Measurements from ENCODE around the gene AGAP2. TPM values are rescaled to one million over a fixed set of nuclear protein-coding genes. Genes with fewer than 3 reads are reported as not detected.
A peak's percentile ranks its signal among the peaks of the same experiment; 100 is the strongest.
"Not testable (repeated sequence)": the region's sequence is repeated elsewhere in the genome, so short reads cannot be mapped to it uniquely, and the experiment has no call there.

Gene AGAP2
- total and polyA plus RNA-seq, 2 donors (not counting 1 experiment from before 2014, with no cell fraction given): 22.2 to 27.0 TPM

DNA sequence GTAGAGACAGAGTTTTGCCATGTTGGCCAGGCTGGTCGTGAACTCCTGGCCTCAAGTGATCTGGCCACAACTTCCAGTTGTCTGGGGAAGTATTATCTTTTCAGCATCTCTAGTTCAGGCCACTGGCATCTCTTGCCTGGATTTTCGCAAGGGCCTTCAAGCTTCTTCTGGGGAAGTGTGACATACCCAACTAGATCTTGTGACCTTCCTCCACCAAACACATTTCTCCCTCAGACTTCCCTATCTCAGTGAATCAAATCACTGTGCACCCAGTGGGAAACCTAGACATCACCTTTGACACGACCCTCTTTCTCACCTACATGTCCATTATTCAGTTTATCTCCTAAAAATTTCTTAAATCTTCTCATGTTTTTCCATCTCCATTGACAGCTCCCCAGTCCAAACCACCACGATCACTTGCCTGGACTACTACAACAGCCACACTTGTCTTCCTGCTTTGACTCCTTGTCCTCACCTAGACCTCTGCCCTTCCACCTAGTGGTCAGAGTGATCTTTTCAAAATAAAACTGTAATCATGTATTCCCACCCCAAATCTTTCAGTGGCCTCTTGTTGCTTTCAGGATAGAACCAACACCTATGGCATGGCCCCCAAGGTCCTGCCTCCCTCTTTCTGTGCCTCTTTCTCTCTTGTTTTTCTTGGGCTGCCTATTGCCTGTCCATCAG, 37.2 kb upstream of the AGAP2 start:
- intact Hi-C loops (cut with micrococcal nuclease): no loop called here
- no peaks in the 10 kb centered on the region for H3K27me3 ChIP-seq (replicated peaks in 1 of 4; ENCODE audit: control extremely low read depth in 1 of 4, control insufficient read depth in 3 of 4, insufficient read depth in 4 of 4, low read length in 3 of 4)
- H3K9me3 Mint-ChIP-seq (ENCODE audit: insufficient read depth): no peaks in the 10 kb centered on the region
- no peak overlapping the region for H3K4me2 ChIP-seq (replicated peaks; ENCODE audit: low read depth, low read length, poor library complexity, severe bottlenecking)
- TF ChIP-seq, protein P1, sequence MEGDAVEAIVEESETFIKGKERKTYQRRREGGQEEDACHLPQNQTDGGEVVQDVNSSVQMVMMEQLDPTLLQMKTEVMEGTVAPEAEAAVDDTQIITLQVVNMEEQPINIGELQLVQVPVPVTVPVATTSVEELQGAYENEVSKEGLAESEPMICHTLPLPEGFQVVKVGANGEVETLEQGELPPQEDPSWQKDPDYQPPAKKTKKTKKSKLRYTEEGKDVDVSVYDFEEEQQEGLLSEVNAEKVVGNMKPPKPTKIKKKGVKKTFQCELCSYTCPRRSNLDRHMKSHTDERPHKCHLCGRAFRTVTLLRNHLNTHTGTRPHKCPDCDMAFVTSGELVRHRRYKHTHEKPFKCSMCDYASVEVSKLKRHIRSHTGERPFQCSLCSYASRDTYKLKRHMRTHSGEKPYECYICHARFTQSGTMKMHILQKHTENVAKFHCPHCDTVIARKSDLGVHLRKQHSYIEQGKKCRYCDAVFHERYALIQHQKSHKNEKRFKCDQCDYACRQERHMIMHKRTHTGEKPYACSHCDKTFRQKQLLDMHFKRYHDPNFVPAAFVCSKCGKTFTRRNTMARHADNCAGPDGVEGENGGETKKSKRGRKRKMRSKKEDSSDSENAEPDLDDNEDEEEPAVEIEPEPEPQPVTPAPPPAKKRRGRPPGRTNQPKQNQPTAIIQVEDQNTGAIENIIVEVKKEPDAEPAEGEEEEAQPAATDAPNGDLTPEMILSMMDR (IDR thresholded peaks at IDR 0.05): no peak
- H3K4me3 Mint-ChIP-seq: no peak overlapping the region
- ChIA-PET POLR2A (no interaction called here), CTCF (interaction anchor here (1.1 to 3.1 kb wide), 2 partner anchors 10 to 19 kb away, joined by 4 to 11 read pairs; no protein-coding TSS in a partner anchor)
- H3K4me1 ChIP-seq (ENCODE audit: control insufficient read depth in 2 of 2, insufficient read depth in 2 of 2, low read length in 2 of 2): peaks cover 10 to 20% of the 10 kb centered on the region in 2 donors
- H2AFZ ChIP-seq (ENCODE audit: insufficient read depth, low read depth, low read length, poor library complexity, severe bottlenecking): no peak overlapping the region
- ATAC-seq (ENCODE audit: low read depth): no peak
- H3K9me3 ChIP-seq (ENCODE audit: control extremely low read depth in 1 of 3, control insufficient read depth in 2 of 3, insufficient read depth in 1 of 3, low read length in 2 of 3): no peaks in the 10 kb centered on the region
- H3K4me1 Mint-ChIP-seq: peaks cover 12% of the 10 kb centered on the region
- no peaks in the 10 kb centered on the region for H3K79me2 ChIP-seq (ENCODE audit: control insufficient read depth, insufficient read depth, low read length)
- no peaks in the 10 kb centered on the region for H3K27me3 Mint-ChIP-seq
- H3K9ac ChIP-seq (ENCODE audit: low read length): no peak overlapping the region
- H4K20me1 ChIP-seq (ENCODE audit: control insufficient read depth, insufficient read depth, low read length, poor library complexity, severe bottlenecking): no peaks in the 10 kb centered on the region
- WGBS (ENCODE audit: insufficient coverage): 100% methylated on average over 4 of the region's 4 CpGs
- no peak overlapping the region for H3K27ac Mint-ChIP-seq
- H3K27ac ChIP-seq (ENCODE audit: low read length in 2 of 2): no peak overlapping the region
- no peaks in the 10 kb centered on the region for H3K36me3 ChIP-seq (replicated peaks in 1 of 2; ENCODE audit: control extremely low read depth in 1 of 2, control insufficient read depth in 1 of 2, extremely low read depth in 1 of 2, insufficient read depth in 2 of 2, low read length in 1 of 2)
- H3K4me3 ChIP-seq (ENCODE audit: control extremely low read depth in 1 of 5, extremely low read depth in 1 of 5, insufficient read depth in 1 of 5, low read depth in 2 of 5, low read length in 4 of 5): no peak overlapping the region
- peak; percentile 10 for DNase-seq

DNA sequence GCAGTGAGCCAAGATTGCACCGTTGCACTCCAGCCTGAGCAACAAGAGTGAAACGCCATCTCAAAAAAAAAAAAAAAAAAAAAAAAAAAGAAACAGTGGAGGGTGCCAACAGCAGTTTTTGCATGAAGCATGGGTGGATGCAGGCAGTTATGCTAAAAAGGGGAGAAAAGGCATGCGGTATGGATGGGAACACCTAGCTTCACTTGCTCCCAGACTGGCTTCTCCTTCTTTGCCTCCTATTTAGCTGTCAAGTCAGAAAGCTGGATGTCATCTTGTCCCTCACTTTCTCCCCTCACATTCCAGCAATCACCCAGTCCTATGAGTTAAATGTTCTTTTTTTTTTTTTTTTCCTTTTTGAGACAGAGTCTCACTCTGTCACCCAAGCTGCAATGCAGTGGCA, 36.5 kb upstream of the AGAP2 start:
- Histone ChIP-seq H3K4me3 (ENCODE audit: control extremely low read depth in 1 of 5, extremely low read depth in 1 of 5, insufficient read depth in 1 of 5, low read depth in 2 of 5, low read length in 4 of 5) (no peak overlapping the region), H3K4me1 (ENCODE audit: control insufficient read depth in 2 of 2, insufficient read depth in 2 of 2, low read length in 2 of 2) (peaks cover 10 to 20% of the 10 kb centered on the region in 2 donors), H3K36me3 (replicated peaks in 1 of 2; ENCODE audit: control extremely low read depth in 1 of 2, control insufficient read depth in 1 of 2, extremely low read depth in 1 of 2, insufficient read depth in 2 of 2, low read length in 1 of 2) (no peaks in the 10 kb centered on the region), H3K9ac (ENCODE audit: low read length) (no peak overlapping the region), H3K27me3 (replicated peaks in 1 of 4; ENCODE audit: control extremely low read depth in 1 of 4, control insufficient read depth in 3 of 4, insufficient read depth in 4 of 4, low read length in 3 of 4) (no peaks in the 10 kb centered on the region), H3K9me3 (ENCODE audit: control extremely low read depth in 1 of 3, control insufficient read depth in 2 of 3, insufficient read depth in 1 of 3, low read length in 2 of 3) (no peaks in the 10 kb centered on the region), H3K4me2 (replicated peaks; ENCODE audit: low read depth, low read length, poor library complexity, severe bottlenecking) (no peak overlapping the region), H3K27ac (ENCODE audit: low read length in 2 of 2) (no peak overlapping the region), H3K79me2 (ENCODE audit: control insufficient read depth, insufficient read depth, low read length) (no peaks in the 10 kb centered on the region), H4K20me1 (ENCODE audit: control insufficient read depth, insufficient read depth, low read length, poor library complexity, severe bottlenecking) (no peaks in the 10 kb centered on the region), H2AFZ (ENCODE audit: insufficient read depth, low read depth, low read length, poor library complexity, severe bottlenecking) (no peak overlapping the region)
- CTCF ChIA-PET: interaction anchor here (0.7 to 3.1 kb wide), 3 partner anchors 9 to 131 kb away, joined by 3 to 11 read pairs (median 4); no protein-coding TSS in a partner anchor
- POLR2A ChIA-PET: interaction anchor here (0.7 kb wide), 1 partner anchor 15 kb away, joined by 4 read pairs; no protein-coding TSS in a partner anchor
- no peak for TF ChIP-seq EZH2 (IDR thresholded peaks at IDR 0.05; ENCODE audit: borderline replicate concordance, insufficient read depth, low read depth, low read length, poor library complexity, severe bottlenecking)
- TF ChIP-seq, protein P1 (IDR thresholded peaks at IDR 0.05): no peak
- no peaks in the 10 kb centered on the region for H3K9me3 Mint-ChIP-seq (ENCODE audit: insufficient read depth)
- WGBS (ENCODE audit: insufficient coverage): no CpG with 5 or more reads among the region's 3 CpGs
- intact Hi-C loops (cut with micrococcal nuclease): no loop called here
- no peak overlapping the region for H3K4me3 Mint-ChIP-seq
- DNase-seq: no peak
- H3K27ac Mint-ChIP-seq: no peak overlapping the region
- peaks cover 14% of the 10 kb centered on the region for H3K4me1 Mint-ChIP-seq
- no peaks in the 10 kb centered on the region for H3K27me3 Mint-ChIP-seq
- ATAC-seq (ENCODE audit: low read depth): no peak

DNA sequence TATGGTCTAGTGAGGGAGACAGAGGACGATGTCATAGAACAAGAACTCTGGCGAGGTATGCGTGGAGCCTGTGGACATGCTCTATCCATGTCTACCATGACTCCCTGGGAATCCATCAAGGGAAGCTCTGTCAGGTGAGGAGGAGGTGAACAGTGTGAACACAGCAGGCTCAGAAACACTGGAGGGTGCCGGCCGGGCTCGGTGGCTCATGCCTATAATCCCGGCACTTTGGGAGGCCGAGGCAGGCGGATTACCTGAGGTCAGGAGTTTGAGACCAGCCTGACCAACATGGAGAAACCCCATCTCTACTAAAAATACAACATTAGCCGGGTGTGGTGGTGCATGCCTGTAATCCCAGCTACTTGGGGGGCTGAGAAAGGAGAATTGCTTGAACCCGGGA, 36.1 kb upstream of the AGAP2 start:
- ATAC-seq (ENCODE audit: low read depth): not testable (repeated sequence)
- WGBS (ENCODE audit: insufficient coverage): 93% methylated on average over 6 of the region's 11 CpGs

More for the DNA sequence above, 36.1 kb upstream of the AGAP2 start:
- H2AFZ ChIP-seq (ENCODE audit: insufficient read depth, low read depth, low read length, poor library complexity, severe bottlenecking); H3K9me3 ChIP-seq (ENCODE audit: control extremely low read depth in 1 of 3, control insufficient read depth in 2 of 3, insufficient read depth in 1 of 3, low read length in 2 of 3); H3K27me3 ChIP-seq (replicated peaks in 1 of 4; ENCODE audit: control extremely low read depth in 1 of 4, control insufficient read depth in 3 of 4, insufficient read depth in 4 of 4, low read length in 3 of 4); H4K20me1 ChIP-seq (ENCODE audit: control insufficient read depth, insufficient read depth, low read length, poor library complexity, severe bottlenecking); H3K36me3 ChIP-seq (replicated peaks in 1 of 2; ENCODE audit: control extremely low read depth in 1 of 2, control insufficient read depth in 1 of 2, extremely low read depth in 1 of 2, insufficient read depth in 2 of 2, low read length in 1 of 2); H3K4me3 Mint-ChIP-seq; H3K27me3 Mint-ChIP-seq; intact Hi-C loops (cut with micrococcal nuclease); H3K9ac ChIP-seq (ENCODE audit: low read length); H3K27ac Mint-ChIP-seq; H3K9me3 Mint-ChIP-seq (ENCODE audit: insufficient read depth); H3K4me2 ChIP-seq (replicated peaks; ENCODE audit: low read depth, low read length, poor library complexity, severe bottlenecking); H3K79me2 ChIP-seq (ENCODE audit: control insufficient read depth, insufficient read depth, low read length); H3K27ac ChIP-seq (ENCODE audit: low read length in 2 of 2); H3K4me3 ChIP-seq (ENCODE audit: control extremely low read depth in 1 of 5, extremely low read depth in 1 of 5, insufficient read depth in 1 of 5, low read depth in 2 of 5, low read length in 4 of 5): not testable (repeated sequence)
- peaks cover 14% of the 10 kb centered on the region for H3K4me1 Mint-ChIP-seq
- peak; percentile 10 for DNase-seq
- H3K4me1 ChIP-seq (ENCODE audit: control insufficient read depth in 2 of 2, insufficient read depth in 2 of 2, low read length in 2 of 2): peaks cover 10 to 20% of the 10 kb centered on the region in 2 donors
- ChIA-PET POLR2A (interaction anchor here (0.7 kb wide), 1 partner anchor 15 kb away, joined by 4 read pairs; no protein-coding TSS in a partner anchor), CTCF (interaction anchor here (0.7 to 3.1 kb wide), 3 partner anchors 9 to 132 kb away, joined by 3 to 11 read pairs (median 4); no protein-coding TSS in a partner anchor)
